Activated T-helper 2 cell treated with anti-CD3 and anti-CD28 coated beads, Interferon-gamma antibody, Interleukin-2, Interleukin-4, amounts not matched to agents 10 μg/mL and 5 μg/mL and 100 μg/mL, durations not matched to agents 14 hours and 24 hours and 36 hours (primary cell): ENCODE measurements around the gene OLIG1. TPM values are rescaled to one million over a fixed set of nuclear protein-coding genes. Genes with fewer than 3 reads are reported as not detected.

ENCODE experiments used
- DNase-seq: peaks from one replicate; pipeline ENCODE4 v3.0.0; 2021; ENCODE audit warnings: low spot score
- H3K27ac Mint-ChIP-seq: one replicate; pipeline ENCODE4 v1.8.0; 2021; ENCODE audit warnings: mixed read lengths
- H3K27me3 Mint-ChIP-seq: one replicate; pipeline ENCODE4 v1.8.0; 2021; ENCODE audit warnings: low read depth, mixed read lengths
- H3K36me3 Mint-ChIP-seq: one replicate; pipeline ENCODE4 v1.8.0; 2021; ENCODE audit warnings: low read depth, mixed read lengths
- H3K4me1 Mint-ChIP-seq: one replicate; pipeline ENCODE4 v1.8.0; 2021; ENCODE audit warnings: low read depth, mixed read lengths
- H3K4me3 Mint-ChIP-seq: one replicate; pipeline ENCODE4 v1.8.0; 2021; ENCODE audit warnings: low read depth, mild to moderate bottlenecking, moderate library complexity, mixed read lengths
- H3K9me3 Mint-ChIP-seq: one replicate; pipeline ENCODE4 v1.8.0; 2021; ENCODE audit warnings: mixed read lengths
- intact Hi-C: fragments of 100-400 bp; cut with micrococcal nuclease; formaldehyde crosslinking; loops from one replicate; pipeline ENCODE4 v1.15.1; 2023
- total RNA-seq: library from RNA; stranded (reverse); gene quantifications from 2 replicates; pipeline ENCODE4 v1.2.3, GENCODE V29; 2022

The OLIG1 gene
- total RNA-seq, 1 donor from 2014 or later: 0.09 TPM

DNA sequence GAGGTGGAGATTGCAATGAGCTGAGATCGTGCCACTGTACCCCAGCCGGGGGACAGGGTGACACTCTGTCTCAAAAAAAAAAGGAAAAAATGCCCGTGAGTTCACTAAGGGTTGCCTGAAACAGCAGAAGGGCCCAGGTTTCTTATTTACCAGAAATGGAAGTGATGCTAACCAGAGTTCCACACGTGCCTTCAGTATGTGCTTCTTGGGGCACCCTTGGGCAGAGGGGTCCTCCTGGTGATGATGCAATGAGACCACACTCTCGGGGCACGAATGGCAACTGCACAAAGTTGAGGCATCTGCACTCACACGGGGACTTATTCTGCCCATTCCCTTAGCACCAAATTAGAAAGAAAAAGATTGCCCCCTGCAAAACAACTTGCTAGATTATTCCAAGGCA lies 29.2 kb downstream of the OLIG1 start:
- H3K9me3 Mint-ChIP-seq: no peaks in the 10 kb centered on the region
- DNase-seq: no peak
- no peak overlapping the region for H3K4me3 Mint-ChIP-seq
- H3K36me3 Mint-ChIP-seq: no peaks in the 10 kb centered on the region
- intact Hi-C loops: no loop called here
- peaks cover 12% of the 10 kb centered on the region for H3K27me3 Mint-ChIP-seq
- no peaks in the 10 kb centered on the region for H3K4me1 Mint-ChIP-seq
- no peak overlapping the region for H3K27ac Mint-ChIP-seq

DNA sequence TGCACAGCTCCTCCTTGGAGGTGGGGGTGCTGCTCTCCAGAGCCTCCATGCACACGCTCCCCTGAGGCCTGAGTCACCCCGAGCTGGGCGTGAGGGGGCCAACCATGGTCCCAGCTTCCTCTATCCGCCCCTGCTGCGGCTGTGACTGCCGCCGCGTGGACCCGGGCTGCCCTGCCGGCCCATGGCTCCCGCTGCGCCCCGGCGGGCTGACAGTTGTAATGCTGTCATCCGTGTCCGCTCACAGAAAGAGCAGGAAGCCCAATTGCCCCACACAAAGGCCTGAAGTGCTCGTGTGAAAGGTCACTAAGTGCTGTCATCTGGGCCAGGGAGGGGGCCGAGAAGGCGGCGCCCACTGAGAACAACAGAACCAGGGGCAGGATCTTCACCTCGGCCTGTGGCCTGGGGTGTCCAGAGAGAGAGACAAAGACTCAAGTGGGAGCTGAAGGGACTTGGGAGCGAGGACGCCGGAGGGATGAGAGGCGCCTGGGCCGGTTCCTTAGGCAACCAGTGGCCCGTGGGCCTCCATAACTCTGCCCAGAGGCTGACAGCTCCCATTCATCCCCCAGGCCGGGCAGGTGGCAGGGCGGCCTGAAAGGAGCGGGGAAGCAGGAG lies 31.5 kb downstream of the OLIG1 start:
- intact Hi-C loops: no loop called here
- Mint-ChIP-seq H3K36me3 (no peaks in the 10 kb centered on the region), H3K9me3 (no peaks in the 10 kb centered on the region), H3K27me3 (peaks cover 24% of the 10 kb centered on the region), H3K27ac (no peak overlapping the region), H3K4me3 (no peak overlapping the region), H3K4me1 (no peaks in the 10 kb centered on the region)
- DNase-seq: no peak

GRCh38 chr21:33105088-33105487 lies 35.1 kb downstream of the OLIG1 start:
- Mint-ChIP-seq H3K36me3 (no peaks in the 10 kb centered on the region), H3K9me3 (no peaks in the 10 kb centered on the region), H3K4me1 (no peaks in the 10 kb centered on the region), H3K27me3 (peaks cover 43% of the 10 kb centered on the region), H3K4me3 (no peak overlapping the region), H3K27ac (no peak overlapping the region)
- intact Hi-C loops: no loop called here
- no peak for DNase-seq

DNA sequence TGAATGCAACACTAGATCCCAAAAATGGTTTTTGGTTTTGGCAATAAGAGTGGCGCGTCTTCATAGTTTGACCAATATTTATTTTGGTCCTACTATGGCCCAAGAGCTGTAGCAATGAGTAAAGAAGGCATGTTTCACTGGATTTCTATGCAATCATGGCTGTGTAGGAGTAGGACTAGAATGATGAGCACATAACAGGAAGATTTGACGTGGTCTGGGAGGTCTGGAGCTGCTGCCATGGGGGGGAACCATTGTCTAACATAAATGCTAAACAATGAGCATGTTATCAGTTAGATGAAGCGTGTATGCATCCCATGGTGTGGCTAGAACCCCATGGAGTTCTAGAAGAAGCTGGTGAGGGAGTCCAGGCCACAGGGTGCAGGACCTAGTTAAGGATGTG lies 38.3 kb downstream of the OLIG1 start:
- Mint-ChIP-seq H3K4me1 (peaks cover 2% of the 10 kb centered on the region), H3K27ac (no peak overlapping the region), H3K4me3 (no peak overlapping the region), H3K9me3 (no peaks in the 10 kb centered on the region), H3K36me3 (no peaks in the 10 kb centered on the region), H3K27me3 (peaks cover 58% of the 10 kb centered on the region)
- no peak for DNase-seq
- intact Hi-C loops: no loop called here

GRCh38 chr21:33109574-33110339 lies 39.8 kb downstream of the OLIG1 start:
- peaks cover 2% of the 10 kb centered on the region for H3K4me1 Mint-ChIP-seq
- H3K27me3 Mint-ChIP-seq: peaks cover 57% of the 10 kb centered on the region
- no peak overlapping the region for H3K4me3 Mint-ChIP-seq
- DNase-seq: no peak
- H3K9me3 Mint-ChIP-seq: no peaks in the 10 kb centered on the region
- intact Hi-C loops: no loop called here
- H3K36me3 Mint-ChIP-seq: no peaks in the 10 kb centered on the region
- H3K27ac Mint-ChIP-seq: no peak overlapping the region

DNA sequence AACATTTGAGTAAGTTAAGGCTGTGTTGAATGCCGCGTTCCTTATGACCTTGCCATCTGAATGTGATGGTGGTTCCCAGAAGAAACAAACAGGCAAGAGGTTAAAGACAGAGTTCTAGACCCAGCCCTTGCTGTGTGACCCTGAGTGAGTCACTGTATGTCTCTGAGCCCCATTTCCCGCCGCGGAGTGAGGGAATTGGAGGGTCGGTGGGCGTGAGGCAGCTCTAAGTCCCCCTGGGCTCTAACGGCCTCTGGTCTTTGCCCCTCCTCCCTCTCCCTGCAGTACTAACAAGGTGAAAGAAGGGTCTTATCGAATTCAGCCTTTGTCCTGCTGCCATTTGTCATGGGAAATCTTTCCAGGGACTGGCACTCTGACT lies 40.4 kb downstream of the OLIG1 start:
- no peak for DNase-seq
- H3K27me3 Mint-ChIP-seq: peaks cover 55% of the 10 kb centered on the region

DNA sequence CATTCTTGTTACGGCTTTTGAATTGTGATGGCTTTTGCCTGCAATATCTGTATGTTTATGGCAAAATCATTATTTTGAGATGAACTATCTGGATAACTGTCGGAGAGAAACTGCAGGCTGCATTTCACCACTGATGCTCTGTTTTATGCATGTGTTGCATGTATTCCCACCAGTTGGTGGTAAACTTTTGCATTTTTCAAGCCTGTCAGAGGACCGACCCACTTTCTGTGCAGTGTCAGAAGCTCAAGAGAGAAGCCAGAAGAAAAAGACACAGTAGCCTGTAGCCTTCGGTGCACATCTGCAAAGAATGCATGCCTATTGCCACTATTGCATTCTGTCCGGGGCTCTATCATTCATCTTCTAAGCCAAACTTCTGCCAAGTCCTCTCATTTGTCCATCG lies 41.6 kb downstream of the OLIG1 start:
- no peaks in the 10 kb centered on the region for H3K9me3 Mint-ChIP-seq
- peaks cover 46% of the 10 kb centered on the region for H3K27me3 Mint-ChIP-seq
- intact Hi-C loops: no loop called here
- no peaks in the 10 kb centered on the region for H3K36me3 Mint-ChIP-seq
- H3K4me3 Mint-ChIP-seq: no peak overlapping the region
- no peak overlapping the region for H3K27ac Mint-ChIP-seq
- no peak for DNase-seq
- peaks cover 7% of the 10 kb centered on the region for H3K4me1 Mint-ChIP-seq

More for the DNA sequence above, 40.4 kb downstream of the OLIG1 start:
- no peak overlapping the region for H3K27ac Mint-ChIP-seq
- H3K9me3 Mint-ChIP-seq: no peaks in the 10 kb centered on the region
- intact Hi-C loops: no loop called here
- no peaks in the 10 kb centered on the region for H3K36me3 Mint-ChIP-seq
- H3K4me3 Mint-ChIP-seq: no peak overlapping the region
- peaks cover 2% of the 10 kb centered on the region for H3K4me1 Mint-ChIP-seq

DNA sequence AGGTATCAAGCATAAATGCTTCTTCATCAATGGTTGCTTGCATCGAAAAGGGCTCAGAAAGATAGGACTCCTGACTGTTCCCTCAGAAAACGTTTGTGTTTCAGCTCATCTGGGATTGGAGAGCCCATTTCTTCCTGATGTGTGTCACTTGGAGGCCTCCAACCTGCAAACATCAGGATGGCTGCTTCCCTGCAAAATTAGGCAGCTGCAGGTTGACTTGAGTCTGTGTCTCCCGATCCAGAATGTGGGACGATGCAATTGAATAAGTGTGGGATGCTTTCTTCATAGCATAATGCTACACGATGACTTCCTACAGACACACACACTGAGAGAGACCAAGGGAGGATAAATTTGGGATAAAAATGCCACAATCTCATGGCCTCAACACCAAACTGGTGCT lies 42.2 kb downstream of the OLIG1 start:
- intact Hi-C loops: no loop called here
- H3K36me3 Mint-ChIP-seq: no peaks in the 10 kb centered on the region
- peaks cover 12% of the 10 kb centered on the region for H3K4me1 Mint-ChIP-seq
- DNase-seq: no peak
- H3K9me3 Mint-ChIP-seq: no peaks in the 10 kb centered on the region
- peaks cover 49% of the 10 kb centered on the region for H3K27me3 Mint-ChIP-seq
- no peak overlapping the region for H3K4me3 Mint-ChIP-seq
- no peak overlapping the region for H3K27ac Mint-ChIP-seq

DNA sequence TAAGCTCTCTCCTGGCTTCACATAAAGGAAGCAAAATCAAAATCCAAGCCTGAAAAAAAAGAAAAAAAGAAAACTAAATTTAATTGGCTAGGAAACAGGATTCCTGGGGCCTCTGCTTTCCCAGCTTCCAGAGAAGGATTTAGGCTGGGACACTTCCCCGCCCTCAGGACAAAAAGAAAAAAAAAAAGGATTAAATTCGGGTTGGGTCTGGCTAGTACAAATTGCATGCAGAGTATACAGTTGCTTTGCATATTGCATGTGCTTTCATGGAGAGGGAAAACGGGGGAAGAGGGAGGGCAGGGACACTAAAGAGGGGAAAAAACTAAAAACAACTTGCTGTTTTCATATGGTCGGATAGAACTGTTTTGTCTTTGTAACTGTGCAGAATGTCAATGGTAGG lies 42.7 kb downstream of the OLIG1 start:
- H3K27me3 Mint-ChIP-seq: peaks cover 50% of the 10 kb centered on the region
- intact Hi-C loops: no loop called here
- H3K36me3 Mint-ChIP-seq: no peaks in the 10 kb centered on the region
- H3K27ac Mint-ChIP-seq: no peak overlapping the region
- H3K4me3 Mint-ChIP-seq: no peak overlapping the region
- no peak for DNase-seq
- no peaks in the 10 kb centered on the region for H3K9me3 Mint-ChIP-seq
- peaks cover 12% of the 10 kb centered on the region for H3K4me1 Mint-ChIP-seq

DNA sequence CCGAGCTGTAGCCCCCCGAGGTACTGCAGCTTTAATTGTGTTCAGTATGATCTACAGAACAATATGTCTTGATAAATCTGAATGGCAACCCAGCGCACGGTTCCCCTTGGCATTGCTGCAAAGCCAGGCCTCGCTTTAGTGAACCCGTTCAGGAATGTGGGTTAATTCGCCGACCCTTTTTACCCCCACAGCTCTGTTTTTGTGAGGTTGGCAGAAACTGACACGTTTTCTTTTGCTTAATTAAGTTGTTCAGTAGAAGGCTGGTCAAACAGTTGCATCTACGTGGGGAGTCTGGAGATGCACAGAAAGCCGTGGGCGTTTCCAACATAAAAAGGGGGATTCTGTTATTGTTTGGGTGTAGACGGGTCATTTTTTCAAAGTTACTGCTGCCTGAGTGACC lies 43.2 kb downstream of the OLIG1 start:
- peaks cover 12% of the 10 kb centered on the region for H3K4me1 Mint-ChIP-seq
- H3K27me3 Mint-ChIP-seq: peaks cover 47% of the 10 kb centered on the region
- intact Hi-C loops: no loop called here
- DNase-seq: no peak
- no peak overlapping the region for H3K27ac Mint-ChIP-seq
- H3K36me3 Mint-ChIP-seq: no peaks in the 10 kb centered on the region
- no peaks in the 10 kb centered on the region for H3K9me3 Mint-ChIP-seq
- no peak overlapping the region for H3K4me3 Mint-ChIP-seq

GRCh38 chr21:33114276-33114675 lies 44.3 kb downstream of the OLIG1 start:
- intact Hi-C loops: no loop called here
- Mint-ChIP-seq H3K27me3 (peaks cover 38% of the 10 kb centered on the region), H3K9me3 (no peaks in the 10 kb centered on the region), H3K27ac (no peak overlapping the region), H3K4me1 (peaks cover 12% of the 10 kb centered on the region), H3K4me3 (no peak overlapping the region), H3K36me3 (no peaks in the 10 kb centered on the region)
- DNase-seq: no peak

- H3K9me3 Mint-ChIP-seq: no peaks in the 10 kb centered on the region
- no peak overlapping the region for H3K4me3 Mint-ChIP-seq
Observed at GRCh38 chr21:33115631-33116510, 45.9 kb downstream of the OLIG1 start.

DNA sequence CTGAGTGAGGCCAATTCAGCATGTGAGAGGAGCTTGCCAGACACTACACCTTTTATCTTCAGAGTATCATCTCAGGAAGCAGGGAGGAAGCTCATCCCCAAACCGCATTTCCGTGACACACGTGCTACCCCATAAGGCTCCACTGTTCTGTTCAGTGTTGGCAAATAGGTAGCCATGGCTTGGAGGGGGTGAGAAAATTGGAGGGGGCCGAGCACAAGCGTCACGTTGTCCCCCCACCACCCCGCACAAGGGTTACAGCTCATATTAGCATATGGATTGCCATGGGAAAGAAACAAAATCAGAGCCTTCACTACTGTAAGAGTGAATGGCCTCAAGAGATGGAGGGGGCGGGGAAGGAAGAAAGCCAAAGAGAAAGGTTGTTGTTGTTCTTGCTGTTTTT lies 46.7 kb downstream of the OLIG1 start:
- Mint-ChIP-seq H3K27me3 (peaks cover 23% of the 10 kb centered on the region), H3K36me3 (no peaks in the 10 kb centered on the region), H3K4me3 (no peak overlapping the region), H3K4me1 (peaks cover 10% of the 10 kb centered on the region), H3K9me3 (no peaks in the 10 kb centered on the region), H3K27ac (no peak overlapping the region)
- DNase-seq: no peak
- intact Hi-C loops: no loop called here

More at GRCh38 chr21:33115631-33116510, 45.9 kb downstream of the OLIG1 start:
- DNase-seq: no peak
- H3K27ac Mint-ChIP-seq: no peak overlapping the region
- H3K36me3 Mint-ChIP-seq: no peaks in the 10 kb centered on the region
- intact Hi-C loops: no loop called here
- H3K4me1 Mint-ChIP-seq: peaks cover 10% of the 10 kb centered on the region
- peaks cover 26% of the 10 kb centered on the region for H3K27me3 Mint-ChIP-seq
